GM11168 (cell line): ENCODE data around the gene COL26A1.
"Not testable (repeated sequence)": the region's sequence is repeated elsewhere in the genome, so short reads cannot be mapped to it uniquely, and the experiment has no call there.

Experiments
- in situ Hi-C: fragments of 300-500 bp; cut with MboI; formaldehyde crosslinking; loops from one replicate; pipeline ENCODE4 v1.12.0; 2022; ENCODE audit warnings: low sequenced_read_pairs; ENCODE audit not compliant: unreplicated experiment

The COL26A1 gene

DNA sequence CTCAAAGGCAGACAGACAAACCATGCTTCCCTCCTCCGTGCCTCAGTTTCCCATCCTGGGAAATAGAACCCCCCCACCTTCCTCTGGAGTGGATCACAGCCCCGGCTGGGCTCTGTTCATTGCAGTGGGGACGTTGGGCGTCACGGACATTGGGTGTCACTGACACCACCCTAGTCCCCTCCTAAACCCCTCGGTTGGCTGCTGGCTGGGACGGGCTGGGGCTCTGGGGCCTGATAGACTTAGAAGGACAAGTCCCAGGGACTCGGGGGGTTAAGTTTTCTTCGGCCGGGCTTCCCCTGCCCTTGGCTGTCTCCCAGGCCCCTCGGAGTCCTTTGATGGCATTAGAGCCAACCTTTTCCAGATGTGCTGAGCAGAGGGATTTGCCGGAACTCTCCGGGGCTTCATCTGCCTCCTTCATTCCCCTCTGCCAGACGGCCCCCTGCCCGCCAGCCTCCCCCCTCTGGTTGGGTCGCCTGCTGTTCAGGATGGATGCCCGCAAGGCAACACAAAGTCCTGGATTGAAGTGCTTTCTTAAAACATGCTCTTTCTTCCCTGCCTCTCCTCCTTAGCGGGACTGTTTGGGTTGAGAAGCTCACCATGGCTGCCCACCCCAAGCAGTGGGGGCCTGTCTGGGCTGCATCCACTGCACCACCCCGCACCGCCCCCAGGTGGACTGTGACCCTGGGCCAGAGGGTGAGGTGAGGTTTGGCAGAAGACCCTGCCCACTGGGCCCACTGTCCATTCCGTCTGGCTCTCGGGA, 73.0 kb downstream of the COL26A1 start:
- in situ Hi-C loops, result no loop called here

- in situ Hi-C loops, result no loop called here
Measured at GRCh38 chr7:101436221-101436735, 73.6 kb downstream of the COL26A1 start.

- in situ Hi-C loops, result no loop called here
Measured at GRCh38 chr7:101436857-101437576, 74.3 kb downstream of the COL26A1 start.

- in situ Hi-C loops, result no loop called here
Measured at GRCh38 chr7:101441890-101442289, 79.2 kb downstream of the COL26A1 start.

GRCh38 chr7:101442426-101443070, 79.9 kb downstream of the COL26A1 start:
- in situ Hi-C loops, result no loop called here

DNA sequence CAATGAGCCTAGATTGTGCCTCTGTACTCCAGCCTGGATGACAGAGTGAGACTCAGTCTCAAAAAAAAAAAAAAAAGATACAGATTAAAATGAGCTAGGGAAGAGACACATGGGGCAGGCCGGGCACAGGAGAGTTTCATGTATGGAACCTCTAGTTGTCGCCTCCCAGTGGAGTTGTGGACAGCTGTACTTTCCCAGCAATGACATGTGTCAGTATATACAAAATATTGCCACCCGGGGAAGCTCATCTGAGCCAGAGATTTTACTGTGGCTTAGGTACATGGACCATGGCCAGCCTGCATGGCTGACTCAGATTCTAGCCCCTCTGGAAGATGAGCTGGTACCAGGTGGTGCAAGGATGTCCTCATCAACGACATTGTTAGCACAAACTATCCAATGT, 87.4 kb downstream of the COL26A1 start:
- in situ Hi-C loops, result no loop called here

- in situ Hi-C loops, result no loop called here
Measured at GRCh38 chr7:101453617-101454016, 90.9 kb downstream of the COL26A1 start.

- in situ Hi-C loops, result no loop called here
Measured at GRCh38 chr7:101457001-101457750, 94.5 kb downstream of the COL26A1 start.

- in situ Hi-C loops, result no loop called here
Measured at GRCh38 chr7:101465131-101465530, 102.5 kb downstream of the COL26A1 start.

GRCh38 chr7:101465576-101466196, 103.0 kb downstream of the COL26A1 start:
- in situ Hi-C loops, result no loop called here

- in situ Hi-C loops, result no loop called here
Measured at GRCh38 chr7:101466871-101467270, 104.2 kb downstream of the COL26A1 start.

GRCh38 chr7:101468546-101469275, 106.0 kb downstream of the COL26A1 start:
- in situ Hi-C loops, result no loop called here

- in situ Hi-C loops, result no loop called here
Measured at GRCh38 chr7:101470668-101471487, 108.2 kb downstream of the COL26A1 start.

- in situ Hi-C loops, result no loop called here
Measured at GRCh38 chr7:101474178-101474577, 111.5 kb downstream of the COL26A1 start.

DNA sequence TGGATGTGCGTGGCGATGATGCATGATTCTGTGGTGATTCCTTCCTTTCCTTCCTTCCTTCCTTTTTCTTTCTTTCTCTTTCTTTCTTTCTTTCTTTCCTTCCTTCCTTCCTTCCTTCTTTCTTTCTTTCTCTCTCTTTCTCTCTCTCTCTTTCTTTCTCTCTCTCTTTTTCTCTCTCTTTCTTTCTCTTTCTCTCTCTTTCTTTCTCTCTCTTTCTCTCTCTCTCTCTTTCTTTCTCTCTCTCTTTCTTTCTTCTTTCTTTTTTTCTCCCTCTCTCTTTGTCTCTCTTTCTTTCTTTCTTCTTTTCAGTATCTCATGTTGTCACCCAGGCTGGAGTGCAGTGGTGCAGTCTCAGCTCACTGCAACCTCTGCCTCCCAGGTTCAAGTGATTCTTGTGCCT, 113.0 kb downstream of the COL26A1 start:
- in situ Hi-C loops, result not testable (repeated sequence)

GRCh38 chr7:101479217-101479616, 116.5 kb downstream of the COL26A1 start:
- in situ Hi-C loops, result no loop called here

- in situ Hi-C loops, result not testable (repeated sequence)
Measured at GRCh38 chr7:101486056-101486432, 123.4 kb downstream of the COL26A1 start.

DNA sequence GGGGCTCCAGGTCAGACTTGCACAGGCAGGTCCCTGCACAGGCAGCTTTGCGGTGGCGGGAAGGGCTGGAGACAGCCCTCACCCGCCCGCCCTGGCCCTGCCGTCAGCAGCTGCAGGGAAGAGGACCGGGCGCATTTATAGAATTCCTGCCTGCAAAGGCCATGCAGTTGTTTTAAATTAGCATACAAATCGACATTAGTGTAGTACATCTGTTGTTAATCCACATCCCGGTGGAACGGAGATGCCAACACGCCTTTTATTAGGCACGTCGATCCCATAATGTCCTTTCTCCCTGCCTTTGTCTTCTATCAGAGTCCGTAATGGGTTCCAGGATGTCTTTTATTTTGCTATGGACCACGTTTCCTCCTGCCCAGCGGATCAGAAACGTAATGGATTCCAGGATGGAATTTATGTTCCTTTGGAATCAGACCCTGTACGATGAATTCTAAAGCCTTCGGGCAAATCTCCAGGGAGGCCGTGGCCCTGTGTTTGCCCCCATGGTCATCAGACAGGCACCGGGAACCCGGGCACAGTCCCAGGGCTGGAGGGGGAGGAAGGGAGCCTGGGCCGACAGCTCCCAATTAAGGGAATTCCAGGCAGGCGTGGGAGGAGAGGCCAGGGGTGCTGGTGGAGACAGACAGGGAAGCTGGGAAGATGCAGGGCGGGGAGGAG, 123.9 kb downstream of the COL26A1 start:
- in situ Hi-C loops, result no loop called here
